SK-N-SH (cell line): ENCODE data around the gene RFTN1. TPM values are rescaled to one million over a fixed set of nuclear protein-coding genes. Genes with fewer than 3 reads are reported as not detected.

Source experiments
- CTCF ChIA-PET: fragments of 300-600, 350-600 bp; formaldehyde crosslinking; extraction: SDS; loops from one replicate; lab custom pipeline; 2021; lab: Yijun Ruan, JAX
- POLR2A ChIA-PET: fragments of 350-600 bp; sonication (Branson Sonifier 250); formaldehyde crosslinking; extraction: SDS; loops from one replicate; lab custom pipeline; 2020; ENCODE audit warnings: antibody characterized with exemption, inconsistent platforms; lab: Yijun Ruan, JAX
- DNase-seq: peaks from one replicate; pipeline ENCODE4 v3.0.0; 2012
- H2AFZ ChIP-seq: fragments of 200-600 bp; sonication (generic); 2 replicates; pipeline ENCODE4 v1.8.1; 2016; ENCODE audit warnings: antibody characterized with exemption, mild to moderate bottlenecking, low read depth
- H3F3A ChIP-seq: fragments of 200-600 bp; sonication (generic); replicated peaks from 2 replicates; pipeline ENCODE3; 2016; ENCODE audit warnings: antibody characterized with exemption, mild to moderate bottlenecking; ENCODE audit not compliant: insufficient read depth
- H3K27ac ChIP-seq, 2 experiments: fragments of 200-500 bp in 1 of 2; fragments of 200-600 bp in 1 of 2; sonication (Bioruptor generic) in 1 of 2; sonication (generic), shearing (Covaris generic) in 1 of 2; 2 replicates each; pipeline versions ENCODE4 v1.5.1 to v1.6.1; 2014 to 2016; ENCODE audit warnings: low read depth in 2 of 2, inconsistent platforms in 1 of 2, low read length in 1 of 2, mild to moderate bottlenecking in 1 of 2, mixed read lengths in 1 of 2
- H3K27me3 ChIP-seq: fragments of 200-600 bp; sonication (generic), shearing (Covaris generic); 2 replicates; pipeline ENCODE4 v1.6.1; 2016; ENCODE audit warnings: mixed run types; ENCODE audit not compliant: insufficient read depth
- H3K36me3 ChIP-seq, 2 experiments: fragments of 200-500 bp in 1 of 2; fragments of 200-600 bp in 1 of 2; sonication (Bioruptor generic) in 1 of 2; sonication (generic) in 1 of 2; replicated peaks in 1 of 2; 2 replicates each; pipeline versions ENCODE3 to v1.5.1; 2014 to 2016; ENCODE audit warnings: low read length in 1 of 2, mild to moderate bottlenecking in 1 of 2; ENCODE audit not compliant: insufficient read depth in 2 of 2, control insufficient read depth in 1 of 2
- H3K4me1 ChIP-seq, 2 experiments: fragments of 200-500 bp in 1 of 2; fragments of 200-600 bp in 1 of 2; sonication (Bioruptor generic) in 1 of 2; sonication (generic), shearing (Covaris generic) in 1 of 2; 2 replicates each; pipeline versions ENCODE4 v1.5.1 to v1.6.1; 2014 to 2016; ENCODE audit warnings: low read depth in 1 of 2, low read length in 1 of 2, mixed run types in 1 of 2; ENCODE audit not compliant: insufficient read depth in 2 of 2, control insufficient read depth in 1 of 2
- H3K4me2 ChIP-seq: fragments of 200-600 bp; sonication (generic), shearing (Covaris generic); 2 replicates; pipeline ENCODE4 v1.6.1; 2017; ENCODE audit warnings: mixed run types
- H3K4me3 ChIP-seq, 2 experiments: fragments of 200-500 bp in 1 of 2; fragments of 200-600 bp in 1 of 2; sonication (Bioruptor generic) in 1 of 2; sonication (generic), shearing (Covaris generic) in 1 of 2; 2 replicates each; pipeline versions ENCODE4 v1.5.1 to v1.8.1; 2014 to 2016; ENCODE audit warnings: low read depth in 2 of 2, inconsistent platforms in 1 of 2, low read length in 1 of 2, mild to moderate bottlenecking in 1 of 2, mixed read lengths in 1 of 2, moderate library complexity in 1 of 2
- H3K79me2 ChIP-seq: fragments of 200-600 bp; sonication (generic); 2 replicates; pipeline ENCODE4 v1.8.1; 2017; ENCODE audit warnings: mild to moderate bottlenecking; ENCODE audit not compliant: insufficient read depth
- H3K9ac ChIP-seq: fragments of 200-600 bp; sonication (generic); 2 replicates; pipeline ENCODE4 v1.6.1; 2017; ENCODE audit warnings: mixed run types
- H3K9me2 ChIP-seq: fragments of 200-600 bp; sonication (generic); 2 replicates; pipeline ENCODE4 v1.6.1; 2017; ENCODE audit warnings: mixed run types
- H3K9me3 ChIP-seq: fragments of 200-600 bp; sonication (generic); 2 replicates; pipeline ENCODE4 v1.6.1; 2017; ENCODE audit warnings: mixed run types, mild to moderate bottlenecking, moderate library complexity
- H4K20me1 ChIP-seq: fragments of 200-600 bp; sonication (generic); 2 replicates; pipeline ENCODE4 v1.6.1; 2017; ENCODE audit warnings: mild to moderate bottlenecking, mixed run types; ENCODE audit not compliant: insufficient read depth
- ELF1 ChIP-seq: IDR thresholded peaks from 2 replicates; pipeline ENCODE4 v1.4.0; 2012
- FOSL2 ChIP-seq: IDR thresholded peaks from 2 replicates; pipeline ENCODE4 v1.4.0; 2012; ENCODE audit warnings: low read depth, mild to moderate bottlenecking, moderate library complexity, borderline replicate concordance
- MEF2A ChIP-seq: IDR thresholded peaks from 2 replicates; pipeline ENCODE4 v1.4.0; 2012; ENCODE audit warnings: low read depth, borderline replicate concordance
- NFIC ChIP-seq: IDR thresholded peaks from 2 replicates; pipeline ENCODE4 v1.4.0; 2012; ENCODE audit warnings: borderline replicate concordance
- RFX5 ChIP-seq: IDR thresholded peaks from 2 replicates; pipeline ENCODE4 v1.6.1; 2012; ENCODE audit warnings: mild to moderate bottlenecking, improper control_type of control experiment, low read length
- SIN3A ChIP-seq: IDR thresholded peaks from 2 replicates; pipeline ENCODE4 v1.6.1; 2012; ENCODE audit warnings: low read depth, mild to moderate bottlenecking, low read length, moderate library complexity, borderline replicate concordance
- TEAD4 ChIP-seq: IDR thresholded peaks from 2 replicates; pipeline ENCODE4 v1.4.0; 2012; ENCODE audit warnings: mild to moderate bottlenecking, borderline replicate concordance; ENCODE audit not compliant: insufficient read depth
- ZBTB33 ChIP-seq: IDR thresholded peaks from 2 replicates; pipeline ENCODE4 v1.4.0; 2012; ENCODE audit warnings: low read depth, borderline replicate concordance
- WGBS: methylation state at CpG from one replicate; pipeline ENCODE4 v1.1.6; 2017; ENCODE audit warnings: low lambda C conversion rate; 5-methylcytosine and 5-hydroxymethylcytosine counted together
- polyA plus RNA-seq, 3 experiments: library from polyadenylated mRNA; depleted of rRNA; stranded (reverse); fragments of >200 nt; gene quantifications; 2 replicates each; pipeline ENCODE4 v1.2.3, GENCODE V29; 2012

RFTN1 gene
- polyA plus RNA-seq, 1 of the 3 experiments (the other 2 are of a cell fraction) = 21.2 TPM

GRCh38 chr3:16417945-16418739 lies 95.4 kb downstream of the RFTN1 start:
- Histone ChIP-seq H3K4me1 (peaks cover 6 to 11% of the 10 kb centered on the region in 2 experiments; a peak in 3 of 4 replicates), H4K20me1 (no peaks in the 10 kb centered on the region), H3K9me2 (no peaks in the 10 kb centered on the region), H3K4me3 (no peak overlapping the region), H3K27ac (no peak overlapping the region), H3K9me3 (no peaks in the 10 kb centered on the region), H3K36me3 (peaks cover 0 to 3% of the 10 kb centered on the region in 2 experiments), H2AFZ (no peak overlapping the region), H3K27me3 (no peaks in the 10 kb centered on the region), H3K4me2 (no peak overlapping the region), H3K9ac (no peak overlapping the region), H3K79me2 (peaks cover 18% of the 10 kb centered on the region), H3F3A (no peaks in the 10 kb centered on the region)
- no peak for DNase-seq
- ChIA-PET CTCF (interaction anchor here (0.7 kb wide), 1 partner anchor 54 kb away, joined by 3 read pairs; no protein-coding TSS in a partner anchor), POLR2A (no interaction called here)
- WGBS = 85% methylated on average over 5 of the region's 5 CpGs
- no peak for TF ChIP-seq FOSL2

GRCh38 chr3:16415911-16416476 lies 97.5 kb downstream of the RFTN1 start:
- CTCF ChIA-PET = interaction anchor here (1.3 to 1.9 kb wide), 2 partner anchors 11 to 101 kb away, joined by 4 to 6 read pairs; no protein-coding TSS in a partner anchor
- Histone ChIP-seq H3K27me3 (no peaks in the 10 kb centered on the region), H4K20me1 (no peaks in the 10 kb centered on the region), H3K9me3 (no peaks in the 10 kb centered on the region), H3K36me3 (peaks cover 0 to 3% of the 10 kb centered on the region in 2 experiments), H3K9ac (no peak overlapping the region), H3K4me2 (no peak overlapping the region), H3K27ac (no peak overlapping the region; a peak in 2 of 4 replicates), H3F3A (no peaks in the 10 kb centered on the region), H3K4me3 (no peak overlapping the region), H2AFZ (no peak overlapping the region), H3K9me2 (no peaks in the 10 kb centered on the region), H3K79me2 (peaks cover 10% of the 10 kb centered on the region; the same call in 1 of the 2 replicates), H3K4me1 (peaks cover 10 to 11% of the 10 kb centered on the region in 2 experiments; a peak in 3 of 4 replicates)
- 80% methylated on average over 3 of the region's 3 CpGs for WGBS
- TF ChIP-seq TEAD4 (no peak), ZBTB33 (no peak), SIN3A (no peak)
- POLR2A ChIA-PET = no interaction called here
- no peak for DNase-seq

GRCh38 chr3:16413321-16413720 lies 100.2 kb downstream of the RFTN1 start:
- no peaks in the 10 kb centered on the region for H3K9me2 ChIP-seq
- whole genome bisulfite sequencing = 92% methylated on average over 2 of the region's 2 CpGs
- ChIA-PET POLR2A (no interaction called here), CTCF (interaction anchor here (0.7 kb wide), 1 partner anchor 1083 kb away, joined by 4 read pairs; no protein-coding TSS in a partner anchor)
- H3K4me3 ChIP-seq = no peak overlapping the region
- no peak overlapping the region for H3K27ac ChIP-seq
- peaks cover 10% of the 10 kb centered on the region; the same call in 1 of the 2 replicates for H3K79me2 ChIP-seq
- no peak for DNase-seq
- H3K27me3 ChIP-seq = no peaks in the 10 kb centered on the region
- H3F3A ChIP-seq = no peaks in the 10 kb centered on the region
- H2AFZ ChIP-seq = no peak overlapping the region
- H3K9me3 ChIP-seq = no peaks in the 10 kb centered on the region
- no peak overlapping the region for H3K9ac ChIP-seq
- H3K4me2 ChIP-seq = no peak overlapping the region
- TF ChIP-seq NFIC = no peak
- TF ChIP-seq ELF1 = no peak
- no peak for TF ChIP-seq MEF2A
- no peak for TF ChIP-seq RFX5
- TF ChIP-seq, all 33 proteins: peak for 0
- no peaks in the 10 kb centered on the region for H4K20me1 ChIP-seq
- H3K4me1 ChIP-seq = peaks cover 10 to 11% of the 10 kb centered on the region in 2 experiments; a peak in 3 of 4 replicates
- peaks cover 4 to 7% of the 10 kb centered on the region in 2 experiments for H3K36me3 ChIP-seq
